Small intestine (tissue), 7 donors: Measurements from ENCODE around the gene PLLP. TPM values are rescaled to one million over a fixed set of nuclear protein-coding genes. Genes with fewer than 3 reads are reported as not detected.
"Not testable (repeated sequence)": the region's sequence is repeated elsewhere in the genome, so short reads cannot be mapped to it uniquely, and the experiment has no call there.

Experiments
- DNase-seq, 2 donors: peaks; one replicate each; pipeline versions ENCODE4 v3.0.0 to v3.0.0-alpha.2; 2013
- FAIRE-seq: peaks from 2 replicates; lab custom pipeline; 2012; peaks lifted over from hg19 to GRCh38; lab: Jason Lieb, UNC
- H3K27ac ChIP-seq, 3 donors: one replicate each; pipeline ENCODE4 v1.5.1; 2013; ENCODE audit warnings: low read length in 2 of 3, mild to moderate bottlenecking in 2 of 3, control low read depth in 1 of 3, inconsistent platforms in 1 of 3, low read depth in 1 of 3, moderate library complexity in 1 of 3
- H3K27me3 ChIP-seq, 3 donors: one replicate each; pipeline ENCODE4 v1.6.1; 2013; ENCODE audit warnings: low read length in 3 of 3, inconsistent platforms in 1 of 3; ENCODE audit not compliant: control insufficient read depth in 3 of 3, insufficient read depth in 3 of 3
- H3K36me3 ChIP-seq, 3 donors: one replicate each; pipeline ENCODE4 v1.6.1; 2013; ENCODE audit warnings: low read length in 3 of 3, inconsistent platforms in 1 of 3, low read depth in 1 of 3, mild to moderate bottlenecking in 1 of 3, moderate library complexity in 1 of 3; ENCODE audit not compliant: control insufficient read depth in 3 of 3, insufficient read depth in 2 of 3
- H3K4me1 ChIP-seq, 3 donors: one replicate each; pipeline ENCODE4 v1.6.1; 2013; ENCODE audit warnings: low read length in 2 of 3, inconsistent platforms in 1 of 3, low read depth in 1 of 3, mild to moderate bottlenecking in 1 of 3, moderate library complexity in 1 of 3; ENCODE audit not compliant: control insufficient read depth in 3 of 3, insufficient read depth in 2 of 3
- H3K4me3 ChIP-seq, 3 donors: one replicate each; pipeline ENCODE4 v1.5.1; 2013; ENCODE audit warnings: low read length in 3 of 3, control low read depth in 1 of 3, inconsistent platforms in 1 of 3, low read depth in 1 of 3, mild to moderate bottlenecking in 1 of 3, moderate library complexity in 1 of 3
- H3K9me3 ChIP-seq, 2 donors: one replicate each; pipeline ENCODE4 v1.6.1; 2013; ENCODE audit warnings: low read depth in 1 of 2, low read length in 1 of 2; ENCODE audit not compliant: control insufficient read depth in 2 of 2, insufficient read depth in 1 of 2
- whole genome bisulfite sequencing, 3 donors: extraction: QIAGEN DNeasy Blood & Tissue Kit; methylation state at CpG; one replicate each; pipeline ENCODE4 v1.1.7; 2013; 5-methylcytosine and 5-hydroxymethylcytosine counted together
- polyA plus RNA-seq, 4 donors: library from polyadenylated mRNA; stranded (reverse) in 3 of 4; unstranded in 1 of 4; fragments of 200-250 nt in 3 of 4; fragments of 120-200 nt in 1 of 4; gene quantifications; one replicate each; pipeline versions ENCODE4 v1.2.1 to v1.2.3, GENCODE V29; 2013
- donor health status: healthy with polysubstance abuse.
- donor health status: control.
- donor health status: control.
- donor health status: Bipolar disorder and iron deficiency.
- donor health status: healthy.

The PLLP gene
- polyA plus RNA-seq, 4 donors, result 56.9 to 162 (median 138) TPM

GRCh38 chr16:57275946-57276345 lies 8.5 kb downstream of the PLLP start:
- not testable (repeated sequence) for DNase-seq, H3K27ac ChIP-seq, FAIRE-seq, H3K9me3 ChIP-seq, H3K4me3 ChIP-seq, H3K27me3 ChIP-seq
- WGBS, 3 donors, result 81 to 85% (median 82%) methylated on average over 5 of the region's 5 CpGs
- Histone ChIP-seq H3K36me3 (peaks cover 0 to 40% (median 3%) of the 10 kb centered on the region in 3 donors), H3K4me1 (peaks cover 0 to 39% (median 5%) of the 10 kb centered on the region in 3 donors)

- Histone ChIP-seq H3K27ac (peak overlapping the region in 1 of 3 donors; percentile 11), H3K4me1 (peaks cover 2 to 49% (median 3%) of the 10 kb centered on the region in 3 donors), H3K4me3 (no peak overlapping the region), H3K27me3 (no peaks in the 10 kb centered on the region), H3K9me3 (no peaks in the 10 kb centered on the region), H3K36me3 (peaks cover 0 to 41% (median 3%) of the 10 kb centered on the region in 3 donors)
- WGBS, 3 donors, result 92 to 95% (median 92%) methylated on average over 5 of the region's 5 CpGs
- FAIRE-seq, result no peak
- DNase-seq, result no peak
Observed at GRCh38 chr16:57273826-57274225, 10.6 kb downstream of the PLLP start.

- no peak for FAIRE-seq
- peaks cover 2 to 54% (median 3%) of the 10 kb centered on the region in 3 donors for H3K4me1 ChIP-seq
- no peak for DNase-seq
Observed at GRCh38 chr16:57273359-57273758, 11.1 kb downstream of the PLLP start.

GRCh38 chr16:57271867-57272495 lies 12.5 kb downstream of the PLLP start:
- H3K27ac ChIP-seq, result peak overlapping the region in 1 of 3 donors; percentile 76
- no peak for DNase-seq
- H3K4me3 ChIP-seq, result no peak overlapping the region
- WGBS, 3 donors, result 80 to 92% (median 87%) methylated on average over 5 of the region's 5 CpGs
- H3K27me3 ChIP-seq, result no peaks in the 10 kb centered on the region
- H3K4me1 ChIP-seq, result peaks cover 3 to 64% (median 9%) of the 10 kb centered on the region in 3 donors
- no peaks in the 10 kb centered on the region for H3K9me3 ChIP-seq
- FAIRE-seq, result no peak
- peaks cover 0 to 40% (median 3%) of the 10 kb centered on the region in 3 donors for H3K36me3 ChIP-seq

More at GRCh38 chr16:57273359-57273758, 11.1 kb downstream of the PLLP start:
- Histone ChIP-seq H3K27ac (peak overlapping the region in 1 of 3 donors; percentile 11), H3K36me3 (peaks cover 0 to 41% (median 3%) of the 10 kb centered on the region in 3 donors), H3K4me3 (no peak overlapping the region), H3K27me3 (no peaks in the 10 kb centered on the region), H3K9me3 (no peaks in the 10 kb centered on the region)
- 74 to 93% (median 85%) methylated on average over 1 of the region's 1 CpG for WGBS, 3 donors

- no peak for DNase-seq
Observed at GRCh38 chr16:57271063-57271345, 13.5 kb downstream of the PLLP start.

GRCh38 chr16:57270221-57271062 lies 14.0 kb downstream of the PLLP start:
- DNase-seq, result no peak
- H3K27ac ChIP-seq, result peak overlapping the region in 2 of 3 donors; percentile 74 to 97

More at GRCh38 chr16:57271063-57271345, 13.5 kb downstream of the PLLP start:
- FAIRE-seq, result no peak
- H3K9me3 ChIP-seq, result no peaks in the 10 kb centered on the region
- no peak overlapping the region for H3K4me3 ChIP-seq
- H3K27me3 ChIP-seq, result no peaks in the 10 kb centered on the region
- peak overlapping the region in 1 of 3 donors; percentile 97 for H3K27ac ChIP-seq
- peaks cover 3 to 70% (median 8%) of the 10 kb centered on the region in 3 donors for H3K4me1 ChIP-seq
- peaks cover 0 to 37% (median 3%) of the 10 kb centered on the region in 3 donors for H3K36me3 ChIP-seq
- WGBS, 3 donors, result 90 to 94% (median 92%) methylated on average over 7 of the region's 7 CpGs

GRCh38 chr16:57268804-57269800 lies 15.4 kb downstream of the PLLP start:
- WGBS, 3 donors, result 24 to 50% (median 35%) methylated on average over 14 of the region's 14 CpGs

More at GRCh38 chr16:57270221-57271062, 14.0 kb downstream of the PLLP start:
- WGBS, 3 donors, result 84 to 93% (median 89%) methylated on average over 22 to 25 of the region's 25 CpGs
- Histone ChIP-seq H3K36me3 (peaks cover 0 to 36% (median 0%) of the 10 kb centered on the region in 3 donors), H3K9me3 (no peaks in the 10 kb centered on the region), H3K27me3 (no peaks in the 10 kb centered on the region), H3K4me3 (no peak overlapping the region), H3K4me1 (peaks cover 3 to 76% (median 8%) of the 10 kb centered on the region in 3 donors)
- FAIRE-seq, result no peak

More at GRCh38 chr16:57268804-57269800, 15.4 kb downstream of the PLLP start:
- DNase-seq, result peak; percentile 97
- H3K4me1 ChIP-seq, result peaks cover 3 to 89% (median 8%) of the 10 kb centered on the region in 3 donors
- no peak overlapping the region for H3K4me3 ChIP-seq
- peak overlapping the region; percentile 74 to 97 (median 93) for H3K27ac ChIP-seq
- no peak for FAIRE-seq
- H3K9me3 ChIP-seq, result no peaks in the 10 kb centered on the region
- H3K27me3 ChIP-seq, result no peaks in the 10 kb centered on the region
- H3K36me3 ChIP-seq, result peaks cover 0 to 46% (median 0%) of the 10 kb centered on the region in 3 donors
